Sciatic nerve (tissue), 2 donors: ENCODE results near the gene RAMP3. TPM values are rescaled to one million over a fixed set of nuclear protein-coding genes. Genes with fewer than 3 reads are reported as not detected.
"Not testable (repeated sequence)": the region's sequence is repeated elsewhere in the genome, so short reads cannot be mapped to it uniquely, and the experiment has no call there.

ENCODE experiments used
- ATAC-seq: fragments of 200-7000 bp; cut with Tn5 transposase; one replicate; pipeline ENCODE4 v1.9.1; 2020; ENCODE audit warnings: mild to moderate bottlenecking, moderate library complexity
- DNase-seq: peaks from one replicate; pipeline ENCODE4 v3.0.0-alpha.2; 2020; ENCODE audit warnings: low spot score
- intact Hi-C: fragments of 100-400 bp; cut with DNase I; formaldehyde crosslinking; loops from one replicate; pipeline ENCODE4 v1.14.2; 2022
- total RNA-seq: library from RNA; stranded (reverse); fragmentation: NEBNext Ultra II Directional; extraction: Animal tissue kit (Norgen Biotek cat#: 25700); gene quantifications from one replicate; pipeline ENCODE4 v1.2.1, GENCODE V29; 2021
- donor health status: DM: no; HTN: no; CAD: no.
- donor health status: DM: no; HTN: no; CAD: no.

The RAMP3 gene
- total RNA-seq, 1 donor from 2014 or later, result 59.6 TPM

DNA sequence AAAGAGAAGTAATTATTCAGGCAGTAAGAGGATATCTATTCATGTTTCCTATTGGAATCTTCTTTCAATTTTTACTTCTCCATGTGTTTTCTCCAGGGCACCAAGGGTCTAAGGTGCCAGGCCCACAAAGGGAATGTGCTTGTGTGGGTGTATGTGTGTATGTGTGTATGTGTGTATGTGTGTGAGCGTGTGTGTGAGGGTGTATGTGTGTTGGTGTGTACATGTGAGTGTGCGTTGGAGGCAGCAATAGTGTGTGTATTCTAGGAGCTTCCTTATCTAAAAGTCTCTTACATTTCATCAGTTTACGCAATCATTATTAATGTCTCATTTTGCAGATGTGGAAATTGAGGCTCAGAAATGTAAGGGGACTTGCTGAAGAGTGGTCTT lies 28.3 kb downstream of the RAMP3 start:
- DNase-seq (no peak), ATAC-seq (no peak)
- intact Hi-C loops, result no loop called here

DNA sequence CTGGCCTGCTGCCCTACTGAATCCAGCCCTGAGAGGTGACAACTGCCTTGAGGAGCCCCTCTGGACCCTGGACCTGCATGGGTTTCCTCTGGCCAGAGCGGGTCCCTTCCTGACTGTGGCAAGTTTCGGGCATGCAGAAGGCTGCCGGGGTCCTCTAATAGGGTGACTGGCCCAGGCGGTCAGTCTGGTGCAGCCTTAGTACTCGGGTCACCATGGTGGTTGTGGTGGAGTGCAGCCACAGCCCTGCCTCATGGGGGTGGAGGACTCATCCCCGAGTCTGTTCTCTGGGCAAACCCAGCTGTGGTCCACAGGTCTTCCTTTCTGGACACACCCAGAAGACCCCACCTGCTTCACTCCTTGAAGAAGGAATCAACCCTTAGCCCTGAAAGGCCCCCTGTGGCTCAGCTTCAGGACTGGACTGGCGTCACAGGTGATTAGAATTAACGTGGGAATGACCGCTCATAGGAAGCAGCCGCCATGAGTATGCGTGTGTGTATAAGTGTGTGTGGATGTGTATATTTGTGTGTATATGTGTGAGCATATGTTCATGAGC lies 28.7 kb downstream of the RAMP3 start:
- ATAC-seq, result no peak
- intact Hi-C loops, result no loop called here
- no peak for DNase-seq

DNA sequence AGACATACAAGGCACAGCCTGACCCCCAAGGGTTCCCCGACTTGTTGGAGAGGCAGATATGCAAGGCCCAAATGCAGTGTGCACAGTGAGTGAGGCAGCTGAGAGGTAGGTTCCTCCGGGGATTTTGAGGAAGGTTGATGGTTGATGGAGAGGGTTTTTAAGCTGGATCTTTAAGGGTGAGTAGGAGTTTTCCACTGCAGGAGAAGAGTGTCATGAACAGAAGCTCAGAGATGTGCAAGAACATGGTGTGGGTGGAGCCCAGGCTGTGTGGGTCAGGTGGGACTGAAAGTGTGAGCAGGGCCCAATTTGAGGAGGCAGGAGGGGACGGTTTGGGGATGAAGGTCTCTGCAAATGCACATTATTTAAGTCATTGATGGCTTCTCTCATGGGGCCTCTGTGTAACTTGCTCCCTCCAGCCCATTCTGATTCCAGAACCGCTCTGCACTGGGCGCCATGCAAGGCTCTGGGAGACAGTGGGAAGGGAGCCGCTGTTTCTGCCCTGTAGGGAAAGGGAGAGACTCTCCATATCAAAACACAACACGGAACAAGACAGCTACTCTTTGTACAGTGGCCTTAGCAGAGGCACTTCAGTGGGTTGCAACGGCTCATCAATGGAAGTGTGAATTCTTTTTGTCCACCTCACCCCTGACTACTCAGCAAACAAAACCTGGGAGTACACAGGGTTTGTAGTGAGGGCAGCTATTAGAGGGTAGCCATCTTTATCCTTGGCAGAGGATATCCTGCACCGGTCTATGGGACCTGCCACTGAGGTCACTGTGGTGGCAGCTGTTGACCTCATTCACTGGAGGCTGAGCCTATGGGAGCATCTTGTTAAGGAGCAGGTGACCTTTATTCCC lies 29.7 kb downstream of the RAMP3 start:
- intact Hi-C loops, result no loop called here
- DNase-seq (no peak), ATAC-seq (no peak)

DNA sequence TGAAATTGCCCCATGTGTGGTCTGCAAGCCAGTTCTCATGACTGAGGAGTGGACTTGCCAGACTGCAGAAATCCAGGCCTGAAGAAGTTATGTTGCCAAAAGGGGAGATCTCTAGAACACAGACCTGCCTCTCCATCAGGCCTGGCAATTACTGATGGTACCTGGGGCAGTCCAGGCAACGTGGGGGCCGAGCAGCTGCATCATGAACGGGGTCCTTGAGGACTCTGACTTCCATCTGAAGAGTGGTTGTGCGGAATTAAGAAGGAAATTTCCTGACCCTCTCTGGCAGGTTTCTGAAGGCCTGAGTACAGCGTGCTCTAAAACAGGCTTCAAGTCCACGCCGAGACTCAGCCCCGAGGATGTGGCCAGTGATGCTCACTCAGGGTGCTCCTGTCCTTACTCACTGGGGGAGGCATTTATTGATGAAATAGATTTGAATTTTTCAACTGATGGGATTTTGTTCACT lies 30.4 kb downstream of the RAMP3 start:
- intact Hi-C loops, result no loop called here
- ATAC-seq (no peak), DNase-seq (no peak)

DNA sequence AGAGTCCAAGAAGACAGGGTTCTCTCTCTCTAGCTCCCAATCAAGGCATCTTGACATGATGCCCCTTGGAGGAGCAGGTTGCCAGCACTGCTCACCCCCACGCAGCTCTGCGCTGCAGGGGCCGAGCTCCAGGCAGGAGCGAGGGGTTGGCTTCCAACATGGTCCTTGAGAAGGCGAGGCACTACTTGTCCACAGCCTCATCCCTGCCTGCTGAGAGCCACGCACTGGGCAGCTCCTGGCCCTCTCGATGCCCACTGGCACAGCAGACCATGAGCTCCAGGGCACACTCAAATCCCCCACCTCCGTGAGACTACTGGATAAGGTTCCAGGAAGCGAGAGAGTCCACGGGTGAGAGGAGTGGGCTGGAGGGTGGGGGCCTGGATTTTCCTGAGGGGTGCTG lies 31.1 kb downstream of the RAMP3 start:
- intact Hi-C loops, result no loop called here
- ATAC-seq, result no peak
- no peak for DNase-seq

DNA sequence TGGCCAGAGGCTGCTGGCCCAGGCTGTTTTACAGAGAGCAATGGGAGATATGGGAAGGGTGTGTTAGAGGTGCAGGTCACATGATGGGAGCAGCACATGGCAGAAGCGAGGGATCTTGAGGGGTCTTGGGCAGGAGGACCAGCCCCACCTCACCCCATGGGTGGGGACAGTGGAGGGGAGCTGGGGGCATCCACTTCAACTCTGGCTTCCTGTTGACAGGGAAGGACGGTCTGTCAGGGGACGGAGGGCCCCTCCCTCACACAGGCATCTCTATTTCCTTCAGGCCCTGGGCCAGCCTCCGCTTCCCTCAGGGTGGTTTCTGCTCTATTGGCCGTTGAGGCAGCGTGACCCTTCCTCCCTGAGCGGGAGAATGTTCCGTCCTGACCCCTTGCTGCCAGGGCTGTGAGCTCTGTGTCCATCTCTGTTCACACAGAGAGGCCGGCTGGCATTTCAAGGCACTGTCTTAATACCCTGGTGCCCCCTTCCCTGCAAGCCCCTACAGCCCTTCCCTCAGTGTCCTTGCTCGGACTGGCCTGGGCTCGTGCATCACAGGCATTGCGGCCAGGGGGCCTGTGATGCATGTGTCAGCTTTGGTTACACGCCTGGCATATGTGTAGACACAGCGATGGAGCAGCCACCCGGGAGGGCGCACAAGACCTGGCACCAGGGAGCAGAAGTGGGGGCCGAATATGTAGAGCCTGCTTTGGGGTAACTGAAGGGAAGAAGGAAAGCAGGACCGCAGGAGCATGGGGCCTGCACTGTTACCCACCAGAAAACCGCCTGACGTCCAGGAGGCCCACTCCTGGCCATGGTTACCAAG lies 31.8 kb downstream of the RAMP3 start:
- ATAC-seq (no peak), DNase-seq (no peak)
- intact Hi-C loops, result no loop called here

DNA sequence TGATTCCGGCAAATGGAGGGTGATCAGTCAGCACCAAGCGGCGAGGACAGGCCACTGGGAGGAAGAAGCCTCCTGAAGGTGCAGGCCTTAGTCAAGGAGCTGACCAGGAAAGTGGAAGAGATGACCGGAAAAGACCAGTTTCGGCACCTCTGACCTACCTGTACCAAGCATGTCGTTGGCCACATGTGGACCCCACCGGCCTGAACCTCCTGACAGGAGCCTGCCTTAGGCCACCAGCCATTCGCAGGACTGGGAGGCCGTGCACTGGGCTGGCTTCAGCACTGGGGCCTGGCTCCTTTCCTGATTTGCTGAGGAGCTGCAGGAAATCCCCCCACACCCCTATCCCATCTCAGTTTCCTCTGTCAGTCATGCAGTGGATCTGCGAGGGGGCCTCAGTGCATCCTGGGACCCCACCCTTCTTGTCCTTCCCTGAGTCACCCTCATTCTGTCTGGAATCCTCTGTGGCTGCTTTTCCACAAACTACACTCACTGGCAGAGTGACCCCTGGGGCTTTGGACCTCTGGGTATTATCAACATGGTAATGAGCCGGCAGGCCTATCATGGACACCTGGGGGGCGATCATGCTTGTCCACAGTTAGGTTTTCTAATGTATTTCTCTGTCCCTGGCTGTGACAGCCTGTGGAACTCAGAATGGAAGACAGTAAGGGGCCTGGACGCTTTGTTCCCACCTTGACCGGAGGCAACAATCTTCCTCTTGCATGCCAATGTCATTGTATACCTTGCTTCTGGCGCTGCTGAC lies 33.0 kb downstream of the RAMP3 start:
- DNase-seq, result no peak
- intact Hi-C loops, result no loop called here
- no peak for ATAC-seq

DNA sequence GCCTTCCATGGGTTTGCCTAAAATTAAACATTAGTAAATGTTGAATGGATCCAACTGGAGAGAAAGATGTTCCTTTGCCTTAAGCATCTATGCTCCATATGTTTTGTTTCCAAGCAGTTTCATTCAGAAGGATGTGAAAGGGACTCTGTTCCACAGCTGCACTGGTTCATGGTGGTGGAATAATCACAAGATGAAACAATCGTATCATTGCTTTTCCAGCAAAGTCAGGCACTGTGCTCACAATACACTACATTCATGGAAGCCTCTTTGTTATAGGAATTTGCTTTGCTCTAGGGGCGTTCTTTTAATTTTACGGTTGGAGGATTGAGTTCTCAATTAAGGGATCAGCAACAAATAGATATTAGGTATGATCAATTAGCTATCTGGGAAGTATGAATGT lies 33.8 kb downstream of the RAMP3 start:
- DNase-seq (no peak), ATAC-seq (no peak)
- intact Hi-C loops, result no loop called here

DNA sequence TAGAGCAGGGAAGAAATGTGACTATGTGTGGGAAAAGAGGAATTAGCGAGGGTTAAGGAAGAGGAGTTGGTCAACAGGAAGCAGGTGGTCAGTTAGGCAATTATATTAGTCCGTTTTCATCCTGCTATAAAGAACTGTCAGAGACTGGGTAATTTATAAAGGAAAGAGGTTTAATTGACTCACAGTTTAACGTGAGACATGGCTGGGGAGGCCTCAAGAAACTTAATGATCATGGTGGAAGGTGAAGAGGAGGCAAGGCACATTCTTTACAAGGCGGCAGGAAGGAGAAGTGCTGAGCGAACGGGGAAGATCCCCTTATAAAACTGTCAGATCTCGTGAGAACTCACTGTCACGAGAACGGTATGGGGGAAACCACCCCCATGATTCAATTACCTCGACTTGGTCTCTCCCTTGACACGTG lies 35.0 kb downstream of the RAMP3 start:
- DNase-seq (no peak), ATAC-seq (peak; percentile 48)
- intact Hi-C loops, result no loop called here

DNA sequence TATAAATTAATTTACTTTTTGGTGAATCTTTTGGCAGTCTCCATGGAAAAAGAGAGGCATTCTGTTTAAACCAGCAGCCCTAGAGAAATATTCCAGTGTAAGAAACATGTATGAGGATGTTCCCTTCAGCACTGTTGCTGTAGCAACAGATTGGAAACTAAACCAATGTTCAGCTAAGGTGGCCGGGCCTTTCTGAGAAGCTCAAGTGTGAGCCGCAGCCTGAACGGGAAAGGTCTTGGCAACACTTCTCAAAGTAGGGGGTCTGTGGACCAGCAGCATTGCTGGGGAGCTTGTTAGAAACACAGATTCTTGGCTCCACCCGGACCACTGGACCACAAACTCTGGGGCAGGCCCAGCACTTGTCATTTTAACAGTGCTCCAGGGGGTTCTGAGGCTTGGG lies 36.2 kb downstream of the RAMP3 start:
- intact Hi-C loops, result no loop called here
- DNase-seq, result no peak
- ATAC-seq, result no peak

DNA sequence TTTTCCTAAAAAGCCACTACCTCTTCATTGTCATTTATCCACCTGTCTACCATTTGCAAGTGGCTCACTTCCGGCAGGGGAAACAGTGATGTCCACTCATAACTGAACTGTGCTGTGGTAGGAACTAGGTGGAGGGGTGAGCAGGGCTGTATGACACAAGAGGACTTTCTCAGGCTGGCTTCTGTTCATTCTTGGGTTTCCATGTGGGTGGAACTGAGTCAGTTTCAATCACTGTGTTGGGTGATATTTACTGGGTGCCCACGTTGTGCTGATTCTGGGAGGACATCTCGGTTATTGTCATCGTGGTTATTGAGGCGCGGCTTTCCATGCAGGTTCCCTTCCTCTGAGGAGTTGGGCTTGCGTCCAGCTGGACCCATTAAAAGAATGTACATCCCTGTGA lies 38.8 kb downstream of the RAMP3 start:
- DNase-seq (no peak), ATAC-seq (no peak)
- intact Hi-C loops, result loop anchor here (5.0 kb wide), 1 partner anchor 1316 kb away; no protein-coding TSS in a partner anchor

DNA sequence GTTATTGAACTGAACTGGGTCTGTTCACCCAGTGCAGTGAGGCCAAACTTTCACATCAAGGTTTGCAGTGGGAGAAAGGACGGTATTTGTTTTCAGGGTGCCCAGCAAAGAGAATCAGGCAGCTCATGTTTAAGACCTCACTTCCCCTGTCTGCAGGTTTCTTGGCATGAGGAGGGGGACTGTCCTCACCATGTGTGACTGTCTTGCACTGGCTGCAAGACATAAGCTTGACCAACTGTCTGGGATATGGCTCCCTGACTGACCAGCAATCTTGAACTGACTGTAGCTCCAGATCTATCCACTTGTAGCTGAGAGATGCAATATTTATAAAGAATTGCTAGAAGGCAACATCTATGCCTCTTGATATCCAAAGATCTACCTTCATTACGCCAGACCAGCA lies 39.9 kb downstream of the RAMP3 start:
- ATAC-seq (no peak), DNase-seq (no peak)
- intact Hi-C loops, result loop anchor here (5.0 kb wide), 1 partner anchor 1315 kb away; no protein-coding TSS in a partner anchor

DNA sequence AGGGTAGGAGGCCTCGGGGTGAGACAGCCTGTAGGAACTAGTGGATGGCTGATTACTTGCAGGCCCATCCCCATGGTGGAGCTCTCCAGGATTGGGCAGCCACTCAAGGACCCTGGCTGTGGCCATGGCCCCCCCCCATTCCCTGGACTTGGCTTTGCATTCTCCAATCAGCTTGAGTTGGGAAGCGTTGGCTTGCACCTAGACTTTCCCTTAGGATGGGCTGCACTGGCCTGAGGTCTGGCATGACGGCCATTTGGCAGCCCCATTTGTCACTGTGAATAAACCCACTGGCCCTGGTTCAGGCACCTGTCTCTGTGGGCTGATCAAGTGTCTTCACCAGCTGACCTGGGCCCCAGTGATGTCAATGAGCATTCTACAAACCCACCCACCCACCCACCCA lies 41.4 kb downstream of the RAMP3 start:
- ATAC-seq, result no peak
- no peak for DNase-seq
- intact Hi-C loops, result loop anchor here (5.0 kb wide), 1 partner anchor 1313 kb away; no protein-coding TSS in a partner anchor

DNA sequence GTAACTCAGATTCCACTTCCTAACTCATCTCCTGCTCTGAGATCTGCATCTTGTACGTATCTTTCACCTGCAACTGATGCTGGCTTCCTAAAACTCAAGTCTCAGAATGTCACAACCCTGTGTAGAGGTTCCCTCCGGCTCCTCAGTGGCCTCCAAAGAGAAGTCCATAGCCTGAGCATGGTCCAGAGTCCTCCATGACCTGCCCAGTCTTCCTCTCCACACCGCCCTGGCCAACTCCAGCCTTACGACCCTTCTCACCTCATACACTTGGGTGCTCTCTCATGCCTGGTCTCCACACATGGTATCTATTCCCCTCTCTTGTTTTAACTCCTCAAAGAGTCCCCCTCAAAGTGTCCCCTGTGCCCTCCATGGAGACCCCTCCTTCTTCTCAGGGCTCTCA lies 41.9 kb downstream of the RAMP3 start:
- intact Hi-C loops, result loop anchor here (5.0 kb wide), 1 partner anchor 1313 kb away; no protein-coding TSS in a partner anchor
- ATAC-seq (no peak), DNase-seq (no peak)

DNA sequence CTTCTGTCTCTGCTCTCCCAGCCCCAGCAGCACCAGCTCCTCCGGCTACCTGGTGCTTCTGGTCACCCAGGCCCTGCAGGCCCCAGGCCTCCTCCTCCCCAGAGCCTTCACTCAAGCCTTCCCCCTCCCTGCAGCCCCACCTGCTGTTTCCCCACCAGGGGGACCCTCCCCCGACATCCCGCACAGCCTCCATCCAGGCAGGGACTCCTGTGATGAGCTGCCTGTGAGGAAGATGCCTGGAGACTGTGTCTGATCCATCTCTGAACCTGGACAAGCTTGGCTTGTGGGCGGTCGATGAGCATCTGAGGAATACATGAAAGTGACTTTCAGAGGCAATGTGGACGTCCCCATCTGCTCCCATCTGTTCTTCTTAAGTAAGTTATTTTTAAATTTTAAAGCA lies 45.0 kb downstream of the RAMP3 start:
- no peak for ATAC-seq
- intact Hi-C loops, result no loop called here
- no peak for DNase-seq

DNA sequence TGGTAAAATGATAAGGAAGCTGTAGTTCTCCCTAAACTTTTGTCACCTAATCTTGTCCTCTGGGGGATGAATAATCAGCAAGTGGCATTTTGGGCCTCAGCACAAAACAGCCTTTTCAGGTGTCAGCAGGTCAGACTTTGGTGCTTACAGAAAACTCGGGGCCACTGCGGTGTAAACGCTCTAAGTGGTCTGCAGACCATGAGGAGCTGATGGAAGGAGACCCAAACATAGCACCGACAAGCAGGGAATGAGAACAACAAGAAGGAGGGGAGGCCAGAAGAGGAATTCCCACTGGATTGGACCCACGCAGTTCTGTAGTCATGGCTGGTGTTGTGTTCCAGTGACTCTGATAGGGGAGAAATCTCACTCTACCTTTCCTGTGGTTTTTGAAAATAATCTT lies 45.4 kb downstream of the RAMP3 start:
- ATAC-seq (peak; percentile 27), DNase-seq (no peak)
- intact Hi-C loops, result no loop called here

DNA sequence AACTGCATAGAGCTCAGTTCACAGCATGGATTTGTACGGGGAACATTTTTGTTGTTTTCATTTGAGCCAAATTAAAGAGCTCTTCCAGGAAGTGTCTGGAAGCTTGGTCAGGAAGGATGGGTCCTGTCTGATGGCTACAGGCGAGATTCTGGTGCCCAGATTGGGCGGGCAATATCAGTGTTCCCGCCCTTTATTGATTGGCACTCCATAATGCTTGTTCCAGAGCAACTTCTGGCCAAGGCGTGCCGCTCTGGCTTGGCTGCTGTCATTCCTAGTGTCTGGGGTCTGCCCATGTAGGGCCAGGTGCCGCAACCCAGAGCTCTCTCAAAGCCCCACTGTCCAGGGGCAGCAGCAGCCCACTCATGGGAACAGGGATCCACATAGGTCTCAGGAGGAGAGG lies 45.9 kb downstream of the RAMP3 start:
- DNase-seq (no peak), ATAC-seq (peak; percentile 47)
- intact Hi-C loops, result no loop called here

DNA sequence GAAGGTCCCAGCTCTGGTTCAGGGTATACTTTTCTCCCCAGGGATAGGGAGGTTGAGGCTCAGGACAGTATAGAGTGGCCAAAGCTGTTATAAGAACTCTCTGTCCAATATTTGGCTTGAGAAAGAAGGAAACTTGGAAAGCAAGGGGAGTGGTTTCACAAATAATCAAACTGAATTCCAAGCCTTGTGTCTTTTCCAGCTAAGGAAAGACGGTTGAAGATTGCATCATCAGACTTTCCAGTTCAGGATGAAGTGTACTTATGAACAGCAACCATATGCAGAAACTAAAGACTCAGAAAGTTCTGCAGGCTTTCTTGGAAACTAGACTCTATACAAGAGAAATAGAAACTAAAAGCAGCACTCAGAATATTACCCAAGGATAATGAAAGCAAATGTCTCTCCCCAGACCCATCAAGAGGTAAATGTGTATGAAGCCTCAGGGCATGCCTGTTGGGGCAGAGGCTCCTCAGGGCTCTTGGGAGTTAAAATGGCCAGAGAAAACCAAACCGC lies 46.4 kb downstream of the RAMP3 start:
- ATAC-seq (peak; percentile 87), DNase-seq (no peak)
- intact Hi-C loops, result no loop called here

DNA sequence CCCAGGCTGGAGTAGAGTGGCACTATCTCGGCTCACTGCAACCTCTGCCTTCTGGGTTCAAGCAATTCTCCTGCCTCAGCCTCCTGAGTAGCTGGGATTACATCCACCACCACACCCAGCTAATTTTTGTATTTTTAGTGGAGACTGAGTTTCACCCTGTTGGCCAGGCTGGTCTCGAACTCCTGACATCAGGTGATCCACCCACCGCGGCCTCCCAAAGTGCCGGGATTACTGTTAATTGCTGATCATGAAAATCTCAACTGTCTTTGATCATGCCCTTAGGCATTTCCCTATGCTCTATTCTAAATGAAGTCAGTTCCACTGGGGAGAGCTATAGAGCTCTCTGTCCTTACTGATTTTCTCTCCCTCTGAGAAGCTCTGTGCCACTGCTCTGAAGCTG lies 48.7 kb downstream of the RAMP3 start:
- intact Hi-C loops, ATAC-seq, DNase-seq: not testable (repeated sequence)
